Smooth muscle cell (in vitro differentiated cells): ENCODE data around the gene OR2T2. TPM values are rescaled to one million over a fixed set of nuclear protein-coding genes. Genes with fewer than 3 reads are reported as not detected.
"Not testable (repeated sequence)": the region's sequence is repeated elsewhere in the genome, so short reads cannot be mapped to it uniquely, and the experiment has no call there.

ENCODE experiments used
- DNase-seq: peaks from one replicate; lab custom pipeline; 2025; ENCODE audit not compliant: unreplicated experiment; lab: John Stamatoyannopoulos, UW
- H2AFZ ChIP-seq: fragments of 200-600 bp; sonication (generic); 2 replicates; pipeline ENCODE4 v1.6.0; 2016; ENCODE audit warnings: antibody characterized with exemption, low read depth, mild to moderate bottlenecking
- H3F3A ChIP-seq: fragments of 200-600 bp; sonication (generic); 2 replicates; pipeline ENCODE4 v1.6.0; 2017; ENCODE audit warnings: antibody characterized with exemption, low read depth
- H3K27ac ChIP-seq: fragments of 200-600 bp; sonication (generic); 2 replicates; pipeline ENCODE4 v1.5.1; 2016; ENCODE audit warnings: low read depth, mild to moderate bottlenecking
- H3K27me3 ChIP-seq: fragments of 200-600 bp; sonication (generic); 2 replicates; pipeline ENCODE4 v1.6.1; 2016; ENCODE audit warnings: low read depth, mild to moderate bottlenecking
- H3K36me3 ChIP-seq: fragments of 200-600 bp; sonication (generic); 2 replicates; pipeline ENCODE4 v1.5.1; 2016; ENCODE audit warnings: low read depth
- H3K4me1 ChIP-seq: fragments of 200-600 bp; sonication (generic); 2 replicates; pipeline ENCODE4 v1.5.1; 2016; ENCODE audit warnings: low read depth
- H3K4me2 ChIP-seq: fragments of 200-600 bp; sonication (generic); 2 replicates; pipeline ENCODE4 v1.6.0; 2016; ENCODE audit warnings: mild to moderate bottlenecking
- H3K4me3 ChIP-seq: fragments of 200-600 bp; sonication (generic); 2 replicates; pipeline ENCODE4 v1.5.1; 2016; ENCODE audit warnings: mild to moderate bottlenecking
- H3K79me2 ChIP-seq: fragments of 200-600 bp; sonication (generic); 2 replicates; pipeline ENCODE4 v1.6.0; 2016; ENCODE audit warnings: low read depth, mild to moderate bottlenecking
- H3K9ac ChIP-seq: fragments of 200-600 bp; sonication (generic); 2 replicates; pipeline ENCODE4 v1.6.0; 2016; ENCODE audit warnings: low read depth
- H3K9me3 ChIP-seq: fragments of 200-600 bp; sonication (generic); replicated peaks from 2 replicates; pipeline ENCODE4 v1.5.1; 2016; ENCODE audit warnings: low read depth
- H4K20me1 ChIP-seq: fragments of 200-600 bp; sonication (generic); 2 replicates; pipeline ENCODE4 v1.6.0; 2016; ENCODE audit warnings: low read depth
- CTCF ChIP-seq: fragments of 200-600 bp; sonication (generic); IDR thresholded peaks from 2 replicates; pipeline ENCODE4 v1.5.1; 2017; ENCODE audit warnings: borderline replicate concordance, mild to moderate bottlenecking, antibody characterized with exemption; ENCODE audit not compliant: insufficient read depth, poor library complexity, severe bottlenecking
- WGBS: methylation state at CpG from one replicate; pipeline ENCODE4 v1.1.7; 2016; ENCODE audit warnings: low lambda C conversion rate; 5-methylcytosine and 5-hydroxymethylcytosine counted together
- polyA plus RNA-seq: library from polyadenylated mRNA; unstranded; fragments of >200 nt; fragmentation: Nextera tagmentation; extraction: Ambion mirVana; gene quantifications from 2 replicates; pipeline ENCODE4 v1.2.1, GENCODE V29; 2016
- total RNA-seq: library from RNA; depleted of rRNA; stranded (reverse); fragments of >200 nt; gene quantifications from 2 replicates; pipeline ENCODE4 v1.2.3, GENCODE V29; 2014

Gene OR2T2
- total and polyA plus RNA-seq, 2 experiments from 2014 or later, result not detected

- Histone ChIP-seq H3K36me3 (no peaks in the 10 kb centered on the region), H3K4me2 (no peak overlapping the region), H3K27ac (no peak overlapping the region), H3K27me3 (no peaks in the 10 kb centered on the region), H3K79me2 (no peaks in the 10 kb centered on the region), H3K9ac (no peak overlapping the region), H4K20me1 (no peaks in the 10 kb centered on the region), H3K4me1 (no peaks in the 10 kb centered on the region), H3K4me3 (no peak overlapping the region), H3F3A (no peaks in the 10 kb centered on the region), H2AFZ (no peak overlapping the region), H3K9me3 (no peaks in the 10 kb centered on the region)
- TF ChIP-seq CTCF, result no peak
- no peak for DNase-seq
- WGBS, result 67% methylated on average over 4 of the region's 4 CpGs
Observed at GRCh38 chr1:248471154-248471553, 25.7 kb downstream of the OR2T2 start.

- not testable (repeated sequence) for H4K20me1 ChIP-seq, H2AFZ ChIP-seq, H3K9ac ChIP-seq, H3K27ac ChIP-seq, H3K27me3 ChIP-seq, H3K4me2 ChIP-seq, H3F3A ChIP-seq, H3K9me3 ChIP-seq, DNase-seq, H3K4me1 ChIP-seq, H3K79me2 ChIP-seq, H3K36me3 ChIP-seq, H3K4me3 ChIP-seq
- 49% methylated on average over 2 of the region's 2 CpGs for WGBS
Observed at GRCh38 chr1:248472111-248472510, 26.7 kb downstream of the OR2T2 start.

- WGBS, result 79% methylated on average over 2 of the region's 2 CpGs
- H3K79me2 ChIP-seq, result not testable (repeated sequence)
Observed at GRCh38 chr1:248473051-248473450, 27.6 kb downstream of the OR2T2 start, which contains the start of gene OR2T3. TSS of gene OR2T3 (plus strand) at chr1:248473351. CDS start at chr1:248473351, 0 bp downstream.

GRCh38 chr1:248475660-248476059, 30.2 kb downstream of the OR2T2 start:
- not testable (repeated sequence) for H3K9me3 ChIP-seq, H3K79me2 ChIP-seq, H3K27ac ChIP-seq, H3K4me3 ChIP-seq, H3K27me3 ChIP-seq, H4K20me1 ChIP-seq, H3F3A ChIP-seq, H3K4me2 ChIP-seq, DNase-seq, H3K9ac ChIP-seq, H3K4me1 ChIP-seq, H2AFZ ChIP-seq, H3K36me3 ChIP-seq
- WGBS, result no CpG with 5 or more reads among the region's 1 CpG

More at GRCh38 chr1:248473051-248473450, 27.6 kb downstream of the OR2T2 start, which contains the start of gene OR2T3:
- H2AFZ ChIP-seq, H3K9ac ChIP-seq, H3K4me2 ChIP-seq, H3K9me3 ChIP-seq, H3K27me3 ChIP-seq, H4K20me1 ChIP-seq, DNase-seq, H3K36me3 ChIP-seq, H3K4me1 ChIP-seq, H3K4me3 ChIP-seq, H3K27ac ChIP-seq, H3F3A ChIP-seq: not testable (repeated sequence)

- H4K20me1 ChIP-seq, H3K4me3 ChIP-seq, H3K36me3 ChIP-seq, H2AFZ ChIP-seq, H3K27me3 ChIP-seq, H3K79me2 ChIP-seq, H3F3A ChIP-seq, H3K27ac ChIP-seq, H3K9me3 ChIP-seq, H3K9ac ChIP-seq, DNase-seq, H3K4me1 ChIP-seq, H3K4me2 ChIP-seq: not testable (repeated sequence)
- 58% methylated on average over 12 of the region's 13 CpGs for WGBS
Observed at GRCh38 chr1:248481686-248482579, 36.5 kb downstream of the OR2T2 start.

GRCh38 chr1:248488289-248488688, 42.9 kb downstream of the OR2T2 start, which contains the start of gene OR2T5:
TSS of gene OR2T5 (plus strand) at chr1:248488589. CDS start at chr1:248488589, 0 bp downstream.
- H3K4me3 ChIP-seq, H3K9ac ChIP-seq, H3K9me3 ChIP-seq, H3F3A ChIP-seq, H4K20me1 ChIP-seq, H3K27ac ChIP-seq, H3K27me3 ChIP-seq, DNase-seq, H3K36me3 ChIP-seq, H3K4me1 ChIP-seq, H2AFZ ChIP-seq, H3K4me2 ChIP-seq, H3K79me2 ChIP-seq: not testable (repeated sequence)
- 87% methylated on average over 4 of the region's 6 CpGs for WGBS

- not testable (repeated sequence) for H3K4me2 ChIP-seq, H3K36me3 ChIP-seq, H2AFZ ChIP-seq, H3K4me1 ChIP-seq, H3K9ac ChIP-seq, H4K20me1 ChIP-seq, H3F3A ChIP-seq, DNase-seq, H3K27me3 ChIP-seq, H3K79me2 ChIP-seq, H3K27ac ChIP-seq, H3K9me3 ChIP-seq, H3K4me3 ChIP-seq
- no CpG with 5 or more reads among the region's 5 CpGs for WGBS
Observed at GRCh38 chr1:248496661-248497060, 51.2 kb downstream of the OR2T2 start.
